DMS53 treated with DMSO at 0.1 percent for 48 hours (cell line): Measurements from ENCODE around the gene CCDC51.
"Not testable (repeated sequence)": the region's sequence is repeated elsewhere in the genome, so short reads cannot be mapped to it uniquely, and the experiment has no call there.

Experiments used
- DNase-seq: peaks from one replicate; lab custom pipeline; 2025; ENCODE audit not compliant: unreplicated experiment; lab: John Stamatoyannopoulos, UW

Gene CCDC51

DNA sequence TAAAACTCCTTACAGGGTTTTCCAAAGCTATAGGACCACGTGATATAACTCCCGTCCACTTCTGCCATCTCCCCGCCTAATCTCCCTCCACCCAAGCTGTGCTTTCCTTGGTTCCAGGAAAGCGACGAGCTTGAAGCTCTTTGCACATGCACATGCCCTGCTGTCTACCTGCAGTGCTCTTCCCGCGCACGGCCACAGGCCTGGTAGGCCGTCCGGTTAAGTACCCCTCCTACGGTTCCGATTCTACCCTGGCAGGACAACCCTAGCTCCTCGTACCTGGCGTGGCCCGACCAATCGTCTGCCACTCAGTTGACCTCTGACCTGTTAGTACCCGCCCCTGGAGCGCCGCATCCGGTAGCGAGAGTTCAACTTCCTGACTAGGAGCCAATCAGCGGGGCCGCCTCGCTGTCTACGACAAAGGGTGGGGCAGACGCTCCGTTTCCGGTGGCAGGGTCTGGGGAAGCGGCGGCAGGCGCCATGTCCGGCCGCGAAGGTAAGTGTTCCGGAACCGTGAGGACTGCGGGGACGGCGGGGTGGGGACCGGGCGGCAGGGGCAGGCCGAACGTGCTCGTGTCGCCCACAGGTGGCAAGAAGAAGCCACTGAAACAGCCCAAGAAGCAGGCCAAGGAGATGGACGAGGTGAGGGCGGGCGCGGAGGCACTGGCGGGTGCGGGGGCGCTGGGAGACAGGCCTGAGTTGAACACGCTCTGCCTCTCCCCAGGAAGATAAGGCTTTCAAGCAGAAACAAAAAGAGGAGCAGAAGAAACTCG, at the start of gene CCDC51, which contains the start of gene TMA7:
Gene CCDC51, minus strand, starts transcription at position 300 of the 770 bp plus-strand sequence. CDS start 4,991 bp downstream, outside the sequence.
Gene TMA7, plus strand, starts transcription at position 438 of the 770 bp plus-strand sequence. Its CDS starts 40 bp downstream, at position 478.
- peak; percentile 61 for DNase-seq

DNA sequence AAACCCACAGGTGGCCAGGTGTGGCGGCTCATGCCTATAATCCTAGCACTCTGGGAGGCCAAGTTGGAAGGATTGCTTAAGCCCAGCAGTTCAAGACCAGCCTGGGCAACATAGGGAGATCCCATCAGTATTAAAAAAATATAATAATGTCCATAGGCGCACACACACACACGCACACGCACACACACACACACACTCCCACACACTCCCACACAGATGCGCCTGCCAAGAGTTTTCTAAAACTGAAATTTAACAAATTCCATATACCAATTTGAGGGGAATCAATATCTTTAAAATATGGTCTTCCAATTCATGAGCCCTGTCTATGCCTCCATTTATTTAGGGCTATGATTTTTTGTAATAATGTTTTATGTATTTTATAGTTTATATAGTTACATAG, 47.0 kb upstream of the CCDC51 start:
- DNase-seq, result no peak

- not testable (repeated sequence) for DNase-seq
Observed at GRCh38 chr3:48482822-48483221, 42.9 kb upstream of the CCDC51 start.

DNA sequence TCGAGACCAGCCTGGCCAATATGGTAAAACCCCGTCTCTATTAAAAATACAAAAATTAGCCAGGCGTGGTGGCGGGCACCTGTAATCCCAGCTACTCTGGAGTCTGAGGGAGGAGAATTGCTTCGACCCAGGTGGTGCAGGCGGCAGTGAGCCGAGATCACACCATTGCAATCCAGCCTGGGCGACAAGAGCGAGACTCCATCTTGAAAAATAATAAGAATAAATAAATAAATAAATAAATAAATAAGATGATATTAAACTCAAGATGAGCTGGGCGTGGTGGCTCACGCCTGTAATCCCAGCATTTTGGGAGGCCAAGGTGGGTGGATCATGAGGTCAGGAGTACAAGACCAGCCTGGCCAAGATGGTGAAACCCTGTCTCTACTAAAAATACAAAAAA, 41.0 kb upstream of the CCDC51 start:
- DNase-seq, result not testable (repeated sequence)

- no peak for DNase-seq
Observed at GRCh38 chr3:48478626-48479555, 39.0 kb upstream of the CCDC51 start.

GRCh38 chr3:48477959-48478520, 38.1 kb upstream of the CCDC51 start:
- DNase-seq, result no peak

DNA sequence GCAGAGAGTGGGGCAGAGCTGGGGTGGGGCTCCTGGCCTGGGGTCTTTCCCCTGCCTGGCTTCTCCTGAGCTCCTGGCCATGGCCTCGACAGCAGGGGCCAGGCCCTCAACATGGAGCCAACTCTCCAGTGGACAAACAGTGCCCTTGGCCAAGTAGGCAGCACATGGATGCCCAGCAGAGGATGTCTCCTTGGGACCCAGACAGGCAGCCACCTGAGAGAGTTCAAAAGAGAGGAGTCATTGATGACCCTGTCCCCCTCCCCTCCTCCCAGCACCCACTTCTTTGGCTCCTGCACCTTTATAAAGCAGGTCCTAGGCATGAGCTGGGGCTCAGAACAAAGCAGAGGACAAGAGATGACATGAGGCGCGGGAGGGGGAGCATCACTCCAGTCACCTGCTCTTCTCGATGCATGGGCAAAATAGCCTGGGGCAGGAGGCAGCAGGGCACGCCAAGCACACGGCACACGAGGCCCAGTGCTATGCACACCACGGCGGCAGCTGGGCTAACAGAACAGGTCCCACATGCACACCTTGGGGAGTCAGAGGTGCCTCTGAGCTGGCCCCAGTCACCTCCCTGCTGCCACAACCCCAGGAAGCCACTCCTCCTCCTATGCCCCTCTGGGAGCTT, 36.6 kb upstream of the CCDC51 start:
- DNase-seq, result no peak

DNA sequence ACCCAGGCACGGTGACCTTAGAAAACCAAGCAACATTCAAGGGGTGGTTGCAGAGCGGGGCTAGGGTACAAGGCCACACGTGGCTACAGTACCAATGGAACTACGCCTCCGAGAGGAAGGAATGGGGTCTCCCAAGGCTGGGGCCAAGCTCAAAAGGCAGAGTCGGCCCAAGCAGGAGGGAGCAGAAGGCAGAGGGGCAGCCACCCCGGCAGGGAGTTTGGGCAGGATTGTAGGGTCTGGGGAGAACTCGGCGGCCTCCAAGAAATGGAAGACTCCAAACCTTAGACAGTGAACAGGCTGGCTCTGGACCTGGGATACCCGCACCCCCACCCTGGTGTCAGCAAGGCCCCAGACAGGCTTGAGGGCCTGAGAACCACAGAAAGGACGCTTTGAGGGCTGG, 35.3 kb upstream of the CCDC51 start:
- DNase-seq, result no peak

- no peak for DNase-seq
Observed at GRCh38 chr3:48474619-48475018, 34.7 kb upstream of the CCDC51 start.

DNA sequence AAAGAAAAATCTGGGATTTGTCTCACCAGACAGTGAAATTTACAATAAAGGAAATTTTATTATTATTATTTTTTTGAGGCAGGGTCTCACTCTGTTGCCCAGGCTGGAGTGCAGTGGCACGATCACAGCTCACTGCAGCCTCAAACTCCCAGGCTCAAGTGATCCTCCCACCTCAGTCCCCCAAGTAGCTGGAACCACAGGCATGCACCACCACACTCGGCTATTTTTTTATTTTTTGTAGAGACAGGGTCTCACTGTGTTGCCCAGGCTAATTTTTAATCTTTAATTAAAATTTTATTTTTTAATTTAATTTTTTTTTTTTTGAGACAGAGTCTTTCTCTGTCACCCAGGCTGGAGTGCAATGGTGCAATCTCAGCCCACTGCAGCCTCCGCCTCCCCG, 34.1 kb upstream of the CCDC51 start:
- DNase-seq, result not testable (repeated sequence)

GRCh38 chr3:48473617-48473952, 33.7 kb upstream of the CCDC51 start:
- DNase-seq, result no peak

- peak; percentile 47 for DNase-seq
Observed at GRCh38 chr3:48472923-48473616, 33.2 kb upstream of the CCDC51 start.

DNA sequence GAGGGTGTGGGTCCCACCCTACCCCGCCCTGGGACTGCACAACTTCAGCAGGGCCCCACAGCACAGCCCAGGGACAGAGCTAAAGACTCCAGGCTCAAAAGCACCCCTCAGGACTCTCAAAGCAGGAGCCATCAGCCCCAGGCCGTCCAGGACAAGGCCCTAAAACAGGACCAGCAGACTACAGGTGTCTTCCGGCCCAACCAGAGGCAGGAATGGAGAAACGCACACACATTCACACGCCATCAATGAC, 32.7 kb upstream of the CCDC51 start:
- DNase-seq, result no peak

DNA sequence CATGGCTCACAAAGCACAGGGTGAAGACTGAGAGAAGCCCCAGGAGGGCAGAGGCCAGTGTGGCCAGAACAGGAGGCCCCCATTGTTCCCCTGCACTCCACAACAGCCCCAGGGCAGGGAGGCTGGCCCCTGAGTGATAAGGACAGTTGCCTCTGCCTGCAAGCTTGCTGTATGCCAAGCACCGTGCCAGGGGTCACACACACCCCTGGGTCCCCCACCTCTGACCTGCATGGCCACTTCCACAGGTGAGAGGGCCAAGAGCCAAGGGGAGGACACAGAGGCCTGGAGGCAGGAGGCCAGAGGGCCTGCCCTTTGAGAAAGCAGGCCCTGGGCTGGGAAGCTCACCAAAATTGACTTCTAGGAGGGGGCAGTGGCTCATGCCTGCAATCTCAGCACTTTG, 30.4 kb upstream of the CCDC51 start:
- no peak for DNase-seq

DNA sequence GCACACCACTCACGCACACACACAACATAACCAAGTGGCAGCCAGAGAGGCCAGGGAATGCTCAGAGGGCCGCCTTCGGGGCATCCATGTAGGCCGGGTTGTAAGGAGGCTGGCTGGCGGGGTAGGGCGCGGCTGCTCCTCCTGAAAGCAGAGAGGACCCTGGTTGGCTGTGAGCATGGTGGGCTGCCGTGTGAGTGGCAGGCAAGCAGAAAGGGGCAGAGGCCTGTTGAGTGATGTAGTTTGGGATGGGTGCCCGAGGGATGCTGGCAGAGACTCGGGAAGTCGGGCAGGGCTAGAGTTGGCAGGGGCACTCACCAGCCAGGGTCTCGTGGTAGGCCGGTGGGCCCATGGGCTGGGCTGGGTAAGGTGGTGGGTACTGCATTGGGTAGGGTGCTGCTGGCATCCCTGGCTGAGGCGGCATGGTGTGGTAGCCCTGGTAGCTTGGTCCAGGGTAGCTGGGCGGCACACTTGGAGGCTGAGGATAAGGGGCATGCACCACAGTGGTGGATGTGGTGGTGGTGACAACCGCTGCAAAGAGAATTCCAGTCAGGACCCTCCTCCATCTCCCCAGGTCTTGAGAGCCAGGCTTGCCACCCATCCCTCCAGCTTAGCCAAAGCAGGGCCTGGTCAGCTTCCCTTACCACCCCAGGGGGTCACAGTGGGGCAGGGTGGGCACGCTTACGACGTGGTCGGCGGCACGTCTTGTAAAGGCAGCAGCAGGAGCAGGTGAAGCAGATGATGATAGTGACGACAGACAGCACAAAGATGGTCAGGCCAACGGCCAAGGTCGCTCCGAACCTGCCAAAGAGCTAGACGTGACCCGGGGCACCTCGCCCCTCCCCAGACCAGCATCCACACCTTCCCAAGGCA, 29.4 kb upstream of the CCDC51 start:
- no peak for DNase-seq

- DNase-seq, result no peak
Observed at GRCh38 chr3:48468329-48468731, 28.4 kb upstream of the CCDC51 start.

GRCh38 chr3:48467473-48468267, 27.8 kb upstream of the CCDC51 start:
- no peak for DNase-seq

- no peak for DNase-seq
Observed at GRCh38 chr3:48467110-48467454, 27.2 kb upstream of the CCDC51 start.

- no peak for DNase-seq
Observed at GRCh38 chr3:48466386-48467109, 26.6 kb upstream of the CCDC51 start.
